ENCODE data around the gene UQCRC2. TPM values are rescaled to one million over a fixed set of nuclear protein-coding genes. Genes with fewer than 3 reads are reported as not detected.

Gene UQCRC2
- total RNA-seq, 2 experiments from 2014 or later: 356 to 383 TPM

GRCh38 chr16:21980032-21980431 lies 26.9 kb downstream of the UQCRC2 start:
- POLR2A ChIA-PET: interaction anchor here (1.4 to 1.9 kb wide), 2 partner anchors 20 to 27 kb away, joined by 4 to 7 read pairs; partner anchors contain the start of gene UQCRC2
- no peak for DNase-seq
- no peaks in the 10 kb centered on the region for H3K9me3 Mint-ChIP-seq
- H3K36me3 Mint-ChIP-seq (ENCODE audit: low read depth): peaks cover 37% of the 10 kb centered on the region
- no peaks in the 10 kb centered on the region for H3K27me3 Mint-ChIP-seq
- no peak for TF ChIP-seq CTCF (IDR thresholded peaks at IDR 0.05)
- H3K4me3 Mint-ChIP-seq: no peak overlapping the region
- intact Hi-C loops (cut with micrococcal nuclease): no loop called here
- no peaks in the 10 kb centered on the region for H3K4me1 Mint-ChIP-seq (ENCODE audit: low read depth)
- CTCF ChIA-PET: interaction anchor here (5.3 kb wide), 1 partner anchor 98 kb away, joined by 29 read pairs; no protein-coding TSS in a partner anchor
- ATAC-seq: no peak
- H3K27ac Mint-ChIP-seq: no peak overlapping the region

GRCh38 chr16:21982108-21982507 lies 28.9 kb downstream of the UQCRC2 start:
- DNase-seq (no peak), ATAC-seq (peak; percentile 53)
- Mint-ChIP-seq H3K27ac (no peak overlapping the region), H3K27me3 (no peaks in the 10 kb centered on the region), H3K4me3 (no peak overlapping the region), H3K36me3 (ENCODE audit: low read depth) (peaks cover 31% of the 10 kb centered on the region), H3K9me3 (no peaks in the 10 kb centered on the region), H3K4me1 (ENCODE audit: low read depth) (no peaks in the 10 kb centered on the region)
- ChIA-PET POLR2A (interaction anchor here (1.0 kb wide), 1 partner anchor 12 kb away, joined by 3 read pairs; no protein-coding TSS in a partner anchor), CTCF (interaction anchor here (0.7 to 5.3 kb wide), 6 partner anchors 8 to 96 kb away, joined by 3 to 29 read pairs (median 4); no protein-coding TSS in a partner anchor)
- intact Hi-C loops (cut with micrococcal nuclease): no loop called here
- TF ChIP-seq CTCF (IDR thresholded peaks at IDR 0.05): no peak

GRCh38 chr16:21984062-21984461 lies 30.9 kb downstream of the UQCRC2 start:
- ChIA-PET CTCF (interaction anchor here (1.1 kb wide), 1 partner anchor 93 kb away, joined by 4 read pairs; no protein-coding TSS in a partner anchor), POLR2A (interaction anchor here (1.0 kb wide), 1 partner anchor 8 kb away, joined by 4 read pairs; no protein-coding TSS in a partner anchor)
- no peak for DNase-seq
- Mint-ChIP-seq H3K4me1 (ENCODE audit: low read depth) (peaks cover 5% of the 10 kb centered on the region), H3K36me3 (ENCODE audit: low read depth) (peaks cover 31% of the 10 kb centered on the region), H3K9me3 (no peaks in the 10 kb centered on the region), H3K4me3 (no peak overlapping the region), H3K27me3 (no peaks in the 10 kb centered on the region), H3K27ac (no peak overlapping the region)
- no peak for TF ChIP-seq CTCF (IDR thresholded peaks at IDR 0.05)
- intact Hi-C loops (cut with micrococcal nuclease): no loop called here
- no peak for ATAC-seq

GRCh38 chr16:21985524-21985923 lies 32.4 kb downstream of the UQCRC2 start:
- Mint-ChIP-seq H3K9me3 (no peaks in the 10 kb centered on the region), H3K4me1 (ENCODE audit: low read depth) (peaks cover 5% of the 10 kb centered on the region), H3K27ac (no peak overlapping the region), H3K27me3 (no peaks in the 10 kb centered on the region), H3K36me3 (ENCODE audit: low read depth) (peaks cover 21% of the 10 kb centered on the region), H3K4me3 (no peak overlapping the region)
- no peak for TF ChIP-seq CTCF (IDR thresholded peaks at IDR 0.05)
- ChIA-PET CTCF (no interaction called here), POLR2A (no interaction called here)
- ATAC-seq (no peak), DNase-seq (no peak)
- intact Hi-C loops (cut with micrococcal nuclease): no loop called here

GRCh38 chr16:21986692-21987246 lies 33.6 kb downstream of the UQCRC2 start:
- TF ChIP-seq CTCF (IDR thresholded peaks at IDR 0.05): no peak
- ATAC-seq: no peak
- no peak for DNase-seq
- peaks cover 14% of the 10 kb centered on the region for H3K36me3 Mint-ChIP-seq (ENCODE audit: low read depth)
- H3K4me1 Mint-ChIP-seq (ENCODE audit: low read depth): peaks cover 9% of the 10 kb centered on the region
- ChIA-PET CTCF (interaction anchor here (0.8 to 1.5 kb wide), 2 partner anchors 13 to 201 kb away, joined by 3 to 4 read pairs; partner anchors contain the start of gene PDZD9), POLR2A (no interaction called here)
- no peak overlapping the region for H3K4me3 Mint-ChIP-seq
- no peaks in the 10 kb centered on the region for H3K9me3 Mint-ChIP-seq
- intact Hi-C loops (cut with micrococcal nuclease): no loop called here
- H3K27ac Mint-ChIP-seq: no peak overlapping the region
- no peaks in the 10 kb centered on the region for H3K27me3 Mint-ChIP-seq

Data from activated CD8-positive, alpha-beta T cell treated with anti-CD3 and anti-CD28 coated beads for 36 hours (primary cell).